GM18520 (cell line): ENCODE data around the gene HSD17B14.

ENCODE experiments used
- ATAC-seq: cut with Tn5 transposase; IDR thresholded peaks from one replicate; pipeline ENCODE4 v1.9.1; 2021; ENCODE audit not compliant: unreplicated experiment

Gene HSD17B14

DNA sequence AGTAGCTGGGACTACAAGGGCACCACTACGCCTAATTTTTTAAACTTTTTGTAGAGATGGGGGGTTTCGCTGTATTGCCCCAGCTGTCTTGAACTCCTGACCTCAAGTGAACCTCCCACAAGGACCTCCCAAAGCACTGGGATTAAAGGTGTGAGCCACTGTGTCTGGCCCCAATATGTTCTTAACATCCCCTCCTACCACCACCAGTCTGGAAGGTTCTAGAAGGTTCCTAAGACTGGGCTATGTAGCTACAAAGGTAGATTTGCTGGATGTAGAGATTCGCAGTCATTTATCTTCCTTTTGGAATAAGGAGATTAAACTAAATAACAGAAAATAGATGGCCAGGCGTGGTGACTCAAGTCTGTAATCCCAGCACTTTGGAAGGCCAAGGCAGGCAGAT is 5.3 kb downstream of the HSD17B14 start:
- no peak for ATAC-seq

DNA sequence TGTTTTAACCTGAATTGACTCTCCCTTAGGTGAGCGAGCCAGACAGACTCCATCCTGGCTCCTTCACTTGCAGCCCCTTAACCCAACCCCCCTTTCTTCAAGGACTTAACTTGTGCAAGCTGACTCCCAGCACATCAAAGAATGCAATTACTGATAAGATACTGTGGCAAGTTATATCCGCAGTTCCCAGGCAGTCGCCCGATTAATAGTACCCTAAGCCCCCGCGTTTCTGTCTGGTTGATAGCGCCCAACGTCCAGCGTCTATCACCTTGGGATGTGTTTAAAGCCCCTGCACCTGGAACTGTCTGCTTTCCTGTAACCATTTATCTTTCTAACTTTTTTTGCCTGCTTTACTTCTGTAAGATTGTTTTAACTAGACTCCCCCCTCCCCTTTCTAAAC is 6.2 kb downstream of the HSD17B14 start:
- ATAC-seq = no peak

DNA sequence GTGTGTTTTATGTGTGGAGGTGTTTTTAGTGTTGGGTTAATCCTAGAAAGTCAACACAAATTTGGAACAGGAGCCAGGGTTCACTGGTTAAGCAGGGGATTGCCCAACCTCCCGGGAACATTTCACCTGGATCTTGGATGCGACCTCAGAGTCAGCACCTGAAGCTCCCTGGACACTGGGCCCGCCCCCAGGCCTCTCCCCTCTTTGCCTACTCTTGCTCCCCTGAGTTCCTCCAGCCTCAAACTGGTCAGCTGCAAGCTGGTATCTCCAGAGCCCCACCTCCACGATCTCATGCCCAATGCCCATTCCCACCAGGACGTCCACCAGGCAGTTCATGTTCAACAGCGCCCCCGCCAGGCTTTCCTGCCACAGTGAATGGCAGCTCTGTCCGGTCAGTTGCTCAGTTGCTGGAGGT is 9.7 kb downstream of the HSD17B14 start:
- no peak for ATAC-seq

DNA sequence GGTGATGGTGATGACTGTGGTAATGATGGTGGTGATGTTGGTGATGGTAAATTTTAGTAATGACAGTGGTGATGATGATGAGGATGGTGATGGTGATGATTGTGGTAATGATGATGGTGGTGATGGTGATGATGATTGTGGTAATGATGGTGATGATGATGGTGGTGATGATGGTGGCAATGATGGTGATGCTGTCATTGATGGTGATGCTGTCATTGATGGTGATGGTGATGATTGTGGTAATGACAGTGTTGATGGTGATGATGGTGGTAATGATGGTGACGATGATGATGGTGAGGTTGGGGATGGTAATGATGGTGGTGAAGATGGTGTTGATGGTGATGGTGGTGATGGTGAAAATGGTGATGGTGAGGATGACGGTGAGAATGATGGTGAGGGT is 13.8 kb downstream of the HSD17B14 start:
- ATAC-seq = no peak

DNA sequence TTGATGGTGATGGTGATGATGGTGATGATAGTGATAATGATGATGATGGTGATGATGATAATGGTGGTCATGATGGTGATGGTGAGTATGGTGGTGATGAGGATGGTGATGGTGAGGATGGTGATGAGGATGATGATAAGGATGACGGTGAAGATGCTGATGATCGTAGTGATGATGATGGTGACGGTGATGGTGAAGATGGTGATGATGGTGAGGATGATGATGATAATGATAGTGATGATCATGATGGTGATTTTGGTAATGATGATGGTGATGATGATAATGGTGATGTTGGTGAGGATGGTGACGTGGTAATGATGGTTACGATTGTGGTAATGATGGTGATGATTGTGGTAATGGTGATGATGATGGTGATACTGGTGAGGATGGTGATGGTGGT is 14.7 kb downstream of the HSD17B14 start:
- ATAC-seq = no peak

DNA sequence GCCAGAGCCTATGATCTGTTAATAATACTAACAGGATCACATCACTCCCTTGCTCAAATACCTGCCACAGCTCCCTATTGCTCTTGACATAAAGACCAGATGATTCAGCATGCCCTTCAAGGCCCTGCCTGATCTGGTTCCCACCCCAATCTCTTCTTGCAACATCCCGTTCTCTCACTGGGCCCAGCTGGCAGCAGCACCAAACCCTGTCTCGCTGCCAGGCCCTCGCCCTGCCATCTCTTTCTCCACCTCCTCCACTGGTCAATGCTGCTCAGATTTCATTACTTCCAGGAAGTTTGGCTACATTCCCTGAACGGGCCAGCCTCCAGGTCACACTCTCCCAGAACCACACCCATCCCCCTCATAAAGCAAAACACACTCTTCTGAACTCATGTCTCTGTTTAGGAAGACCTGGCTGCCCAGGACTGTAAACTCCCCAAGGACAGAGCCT is 16.9 kb downstream of the HSD17B14 start:
- no peak for ATAC-seq

DNA sequence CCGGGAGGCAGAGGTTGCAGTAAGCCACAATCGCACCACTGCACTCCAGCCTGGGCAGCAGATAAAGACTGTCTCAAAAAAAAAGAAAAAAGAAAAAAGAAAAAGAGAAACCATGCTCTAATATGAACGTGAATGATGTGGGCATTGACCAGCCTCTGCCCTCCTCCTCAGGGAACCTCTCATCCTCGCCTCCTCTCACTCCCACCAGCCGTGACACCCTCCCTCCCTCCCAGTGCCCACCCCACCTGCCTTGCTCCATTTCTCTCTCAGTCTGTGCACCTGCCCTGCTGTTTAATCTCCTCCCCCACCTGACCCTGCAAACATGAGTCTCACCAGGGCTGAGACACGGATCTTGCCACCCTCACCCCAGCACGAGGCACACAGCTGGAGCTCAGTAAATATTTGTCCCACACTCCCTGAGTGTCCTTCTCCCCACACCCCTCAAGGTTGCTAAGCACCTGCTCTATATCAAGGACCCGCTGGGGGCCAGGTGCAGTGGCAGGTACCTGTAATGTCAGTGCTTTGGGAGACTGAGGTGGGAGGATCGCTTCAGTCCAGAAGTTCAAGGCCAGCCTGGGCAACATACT is 18.0 kb downstream of the HSD17B14 start:
- no peak for ATAC-seq

DNA sequence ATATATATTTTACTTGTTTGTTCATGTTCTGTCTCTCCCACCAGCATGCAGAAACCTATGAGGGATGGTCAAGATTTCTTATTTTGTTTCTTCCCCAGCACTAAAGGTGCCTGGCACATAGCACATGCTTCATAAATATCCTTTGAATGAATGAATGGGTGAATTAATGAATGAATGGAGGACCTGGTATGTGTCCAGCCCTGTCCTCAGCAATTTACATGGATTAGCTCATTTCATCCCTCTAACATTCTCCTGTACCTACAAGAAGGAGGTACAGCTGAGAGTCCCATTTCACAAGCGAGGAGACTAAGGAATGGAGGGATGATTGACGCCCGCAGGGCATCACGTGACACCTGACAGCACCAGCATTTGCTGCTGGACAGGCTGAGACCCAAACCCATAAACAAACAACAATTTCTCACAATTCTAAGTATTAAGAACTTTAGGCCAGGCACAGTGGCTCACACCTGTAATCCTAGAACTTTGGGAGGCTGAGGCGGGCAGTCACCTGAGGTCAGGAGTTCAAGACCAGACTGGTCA is 18.6 kb downstream of the HSD17B14 start:
- no peak for ATAC-seq

DNA sequence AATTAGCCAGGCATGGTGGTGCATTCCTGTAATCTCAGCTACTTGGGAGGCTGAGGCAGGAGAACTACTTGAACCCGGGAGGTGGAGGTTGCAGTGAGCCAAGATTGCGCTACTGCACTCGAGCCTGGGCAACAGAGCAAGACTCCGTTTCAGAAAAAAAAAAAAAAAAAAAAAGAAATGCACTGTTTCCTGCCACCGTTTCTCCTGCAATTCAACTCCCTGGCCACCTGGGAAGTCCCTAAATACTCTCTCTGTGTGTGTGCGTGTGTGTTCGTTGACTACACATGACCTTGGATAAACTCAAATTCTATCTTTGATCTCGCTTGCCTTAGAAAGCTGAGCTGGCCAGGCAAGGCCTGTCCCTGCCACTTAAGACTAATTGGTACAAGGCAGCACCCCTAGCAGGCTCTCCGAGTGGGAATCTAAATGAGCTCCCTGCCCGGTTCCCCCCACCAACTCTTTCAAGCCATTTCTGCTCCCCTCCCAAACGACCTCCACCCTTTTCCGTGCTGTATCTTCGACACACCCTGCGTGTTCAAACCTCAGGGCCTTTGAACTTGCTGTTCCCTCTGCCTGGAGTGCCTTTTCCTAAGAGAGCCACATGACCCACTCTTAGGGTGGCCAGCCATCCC is 20.3 kb downstream of the HSD17B14 start:
- ATAC-seq = no peak

DNA sequence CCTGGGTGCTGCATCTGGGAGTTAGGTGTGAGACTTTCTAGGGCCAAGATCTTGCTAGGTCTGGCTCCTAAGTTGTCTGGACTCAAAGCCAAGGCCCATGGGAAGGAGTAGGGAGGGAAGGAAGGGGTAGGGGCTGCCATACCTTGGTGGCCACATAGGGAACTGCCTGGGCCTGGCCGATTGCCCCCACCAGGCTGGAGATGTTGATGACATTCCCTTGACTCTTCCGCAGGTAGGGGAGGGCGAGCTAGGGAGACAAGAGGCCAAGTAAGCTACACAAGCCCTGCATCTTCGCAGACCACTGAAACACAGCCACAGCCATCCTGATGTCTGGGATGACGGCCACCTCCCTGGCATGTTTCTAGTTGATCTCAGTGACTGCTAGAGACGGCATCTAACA is 21.4 kb downstream of the HSD17B14 start:
- no peak for ATAC-seq

DNA sequence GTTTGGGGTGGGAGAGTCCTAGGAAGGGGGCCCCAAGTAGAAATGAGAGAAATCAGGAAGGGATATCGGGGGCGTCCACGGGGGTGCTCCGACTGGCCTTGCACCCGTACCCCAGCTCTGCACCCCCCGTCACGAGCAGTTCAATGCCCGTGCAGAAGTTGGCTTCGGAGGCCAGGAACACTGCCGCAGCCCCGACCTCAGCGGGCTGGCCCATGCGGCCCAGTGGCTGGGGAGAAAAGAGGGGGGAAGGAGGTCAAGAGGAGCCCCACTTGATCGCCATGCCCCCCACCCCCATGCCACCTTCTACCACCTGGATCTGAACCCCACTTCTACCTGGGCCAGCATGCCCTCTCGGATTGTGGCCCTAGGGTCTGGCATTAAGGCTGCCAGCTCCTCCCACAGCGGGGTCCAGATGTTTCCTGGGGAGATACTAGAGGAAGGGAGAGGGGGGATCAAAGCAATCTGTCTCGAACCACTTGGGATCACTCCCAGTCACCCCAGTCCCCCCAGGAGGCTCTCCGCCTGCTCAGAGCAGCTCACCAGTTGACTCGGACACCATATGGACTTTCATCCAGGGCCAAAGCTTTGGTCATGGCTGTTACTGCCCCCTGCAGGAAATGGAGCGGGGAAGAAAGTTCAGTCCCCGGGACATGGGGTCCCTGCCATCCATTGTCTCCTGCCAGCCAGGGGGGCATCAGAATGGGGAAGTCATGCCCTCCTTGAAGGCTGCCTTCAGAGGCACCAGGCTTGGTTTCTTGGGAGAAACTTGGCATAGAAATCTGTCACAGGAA is 23.0 kb downstream of the HSD17B14 start:
- ATAC-seq = no peak

DNA sequence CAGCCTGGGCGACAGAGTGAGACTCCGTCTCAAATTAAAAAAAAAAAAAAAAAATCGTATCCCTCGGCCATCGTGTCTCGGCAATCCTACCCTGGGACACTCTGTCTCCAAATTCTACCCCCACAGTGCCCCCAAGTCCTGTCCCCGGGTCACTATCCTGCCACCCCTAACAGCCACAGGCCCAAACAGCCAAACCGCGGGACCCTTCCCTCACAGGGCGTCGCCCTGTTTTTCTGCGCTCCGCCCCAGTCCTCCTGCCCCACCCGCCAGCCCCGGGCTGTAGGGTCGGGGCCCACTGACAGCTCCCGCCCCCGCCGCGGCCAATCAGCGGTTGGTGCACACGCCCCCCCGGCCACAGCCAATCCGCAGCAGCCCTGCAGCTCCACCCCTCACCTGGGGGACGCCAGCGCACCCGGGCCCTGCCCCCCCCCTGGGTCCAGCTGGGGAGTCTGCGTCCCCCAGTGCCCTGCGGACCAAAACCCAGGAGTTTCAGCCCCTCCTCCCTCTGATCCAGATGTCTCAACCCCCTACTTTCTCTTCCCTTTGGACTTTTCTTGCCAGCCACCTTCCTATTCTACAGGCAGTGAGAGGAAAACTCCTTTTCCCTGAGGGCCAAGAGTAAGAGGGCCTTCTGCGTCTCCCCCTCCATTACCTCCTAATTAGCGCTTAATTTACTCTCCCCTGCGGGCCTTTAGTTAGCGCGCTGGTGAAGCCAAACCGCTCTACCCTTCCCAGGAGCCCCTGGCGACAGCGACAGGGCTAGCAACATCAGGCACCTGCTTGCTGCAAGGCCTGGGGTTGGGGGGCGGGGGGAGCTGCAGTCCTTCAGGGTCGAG is 24.0 kb downstream of the HSD17B14 start:
- ATAC-seq = no peak

DNA sequence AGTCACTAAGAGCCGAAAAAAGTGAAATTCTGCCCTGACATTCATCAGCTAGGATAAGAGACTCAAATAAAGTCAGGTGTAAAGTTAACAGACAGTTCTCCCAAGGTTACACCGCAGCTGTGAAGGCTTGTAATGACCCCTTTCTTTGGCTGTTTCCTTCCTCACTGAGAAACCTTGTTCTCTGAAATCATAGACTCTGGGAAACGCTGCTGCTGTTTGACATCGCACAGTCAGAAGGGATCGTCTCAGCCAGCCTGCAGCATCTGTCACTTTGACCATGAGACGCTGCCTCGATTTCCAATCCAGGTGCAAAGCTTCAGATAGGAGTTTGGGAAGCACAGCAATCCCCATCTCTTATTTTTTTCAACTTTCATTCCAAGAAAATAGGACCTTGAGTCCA is 26.1 kb downstream of the HSD17B14 start:
- ATAC-seq = no peak

DNA sequence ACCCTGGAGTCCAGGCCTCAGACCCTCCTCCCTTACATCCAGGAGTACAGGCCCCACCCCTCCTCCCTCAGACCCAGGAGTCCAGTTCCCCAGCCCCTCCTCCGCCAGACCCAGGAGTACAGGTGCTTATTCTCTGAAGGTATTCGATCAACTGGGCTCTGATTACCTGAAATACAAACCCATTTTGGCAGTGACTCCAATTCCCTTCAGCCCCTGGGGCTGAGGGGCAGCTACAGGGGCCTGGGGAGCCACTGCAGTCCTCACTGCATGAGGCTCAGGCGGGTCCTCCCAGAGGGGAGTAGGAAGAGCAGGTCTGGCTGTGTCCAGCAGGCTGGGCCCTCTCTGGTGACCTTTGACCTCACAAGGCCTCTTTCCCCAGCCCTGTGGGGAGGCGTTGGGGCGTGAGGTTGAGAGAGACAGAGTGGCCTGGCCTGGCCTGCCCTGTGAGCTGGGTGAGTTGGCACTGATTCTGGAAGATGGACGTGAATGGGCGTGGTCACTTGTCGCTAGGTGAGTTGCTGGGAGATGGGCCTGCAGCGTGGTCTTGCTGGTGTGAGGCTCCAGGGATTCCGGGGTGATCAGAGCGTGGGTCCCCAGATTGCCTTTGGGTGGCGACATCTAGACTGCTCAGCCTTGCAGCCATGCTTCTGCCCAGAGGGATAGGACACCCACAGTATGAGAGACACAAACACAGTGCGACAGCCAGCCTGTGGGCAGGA is 28.5 kb downstream of the HSD17B14 start:
- no peak for ATAC-seq

DNA sequence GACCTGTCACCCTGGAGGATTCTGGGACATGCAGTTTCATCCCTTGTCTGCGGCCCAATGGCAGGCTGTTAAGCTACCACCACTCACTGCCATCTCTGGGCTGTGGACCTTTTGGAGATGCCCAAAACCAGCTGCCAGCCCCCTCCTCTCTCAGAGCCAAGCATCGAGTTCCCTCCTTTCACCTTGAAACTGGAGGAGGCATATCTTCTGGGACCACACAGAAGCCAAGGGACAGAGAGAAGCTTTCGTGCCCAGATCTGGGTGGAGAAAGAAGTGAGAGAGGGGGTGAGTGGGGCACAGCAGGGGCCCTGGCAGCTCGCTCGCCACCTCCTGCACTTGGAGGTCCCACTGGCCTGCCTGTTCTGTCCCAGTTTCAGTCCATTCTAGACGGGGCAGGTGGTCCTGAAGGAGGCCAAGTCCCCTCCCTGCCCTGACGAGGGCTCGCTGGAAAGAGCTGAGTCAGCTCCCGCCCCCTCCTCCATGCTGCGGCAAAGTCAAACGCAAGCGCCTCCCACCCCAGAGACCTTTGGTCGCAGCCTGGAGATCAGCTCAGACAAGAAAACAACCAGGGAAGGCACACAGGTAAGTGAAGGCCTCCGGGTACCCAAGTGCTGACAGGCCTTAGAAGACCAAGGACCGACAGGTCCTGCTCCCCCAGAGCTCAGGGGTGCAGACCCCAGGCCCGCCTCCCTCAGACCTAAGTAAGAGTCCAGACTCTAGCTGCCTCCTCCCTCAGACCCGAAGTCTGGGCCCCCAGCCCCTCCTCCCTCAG is 29.3 kb downstream of the HSD17B14 start:
- ATAC-seq = no peak

DNA sequence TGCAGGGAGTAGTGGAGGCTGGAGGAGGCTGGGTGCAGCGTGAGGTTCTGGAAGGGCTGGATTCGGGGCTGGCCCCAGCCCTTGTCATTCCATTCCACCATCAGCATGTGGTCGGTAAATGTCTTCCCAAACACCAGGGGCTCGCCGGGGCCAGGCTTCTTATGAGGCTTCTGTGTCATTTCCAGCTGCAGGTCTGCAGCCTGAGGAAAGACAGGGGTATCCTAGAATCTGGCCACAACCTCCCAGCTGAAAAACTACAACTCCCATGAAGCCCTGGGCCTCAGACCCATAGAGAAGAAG is 29.8 kb downstream of the HSD17B14 start:
- ATAC-seq = no peak

DNA sequence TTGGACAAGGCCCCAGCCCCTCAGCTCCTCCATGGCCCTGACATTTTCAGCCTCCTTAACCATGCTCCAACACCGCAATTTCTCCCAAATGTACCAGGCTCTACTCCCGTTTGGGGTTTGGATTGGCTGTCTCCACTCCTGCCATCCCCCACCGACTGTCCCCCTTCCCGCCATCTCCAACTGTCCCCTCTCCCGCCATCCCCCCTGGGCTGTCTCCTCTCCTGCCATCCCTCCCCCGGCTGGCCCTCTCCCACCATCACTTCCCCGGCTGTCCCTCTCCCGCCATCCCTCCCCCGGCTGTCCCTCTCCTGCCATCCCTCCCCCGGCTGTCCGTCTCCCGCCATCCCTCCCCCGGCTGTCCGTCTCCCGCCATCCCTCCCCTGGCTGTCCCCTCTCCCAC is 30.8 kb downstream of the HSD17B14 start:
- ATAC-seq = no peak

DNA sequence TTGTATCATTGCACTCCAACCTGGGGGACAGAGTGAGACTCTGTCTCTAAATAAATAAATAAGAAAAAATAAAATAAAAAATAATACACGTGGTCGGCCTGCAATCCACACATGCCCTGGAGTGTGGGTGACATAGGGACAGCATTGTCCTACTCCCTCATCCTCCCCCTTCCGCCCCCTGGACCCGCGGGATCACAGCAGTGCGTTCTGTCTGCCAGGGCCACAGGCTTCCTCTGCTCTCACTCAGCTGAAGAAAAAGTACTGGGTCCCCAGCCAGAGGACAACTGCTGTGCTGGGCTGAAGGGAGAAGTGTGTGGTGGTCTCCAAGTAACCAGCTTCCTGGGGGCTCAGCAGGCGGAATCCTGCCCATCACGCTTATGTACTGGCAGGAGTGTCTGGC is 31.8 kb downstream of the HSD17B14 start:
- no peak for ATAC-seq

DNA sequence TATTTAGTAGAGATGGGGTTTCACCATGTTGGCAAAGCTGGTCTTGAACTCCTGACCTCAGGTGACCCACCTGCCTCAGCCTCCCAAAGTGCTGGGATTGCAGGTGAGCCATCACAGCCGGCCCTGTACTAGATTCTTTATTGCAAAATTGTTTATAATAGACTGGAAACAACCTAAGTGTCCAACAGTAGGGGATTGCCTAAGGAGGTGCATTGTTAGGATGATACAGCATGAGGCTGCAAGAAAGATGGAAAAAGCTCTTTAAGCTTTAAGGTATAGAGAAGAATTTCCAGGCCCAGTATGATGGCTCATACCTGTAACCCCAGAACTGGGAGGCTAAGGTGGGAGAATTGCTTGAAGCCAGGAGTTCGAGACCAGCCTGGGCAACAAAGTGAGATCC is 33.7 kb downstream of the HSD17B14 start:
- ATAC-seq = no peak
